Endothelial cell of umbilical vein (primary cell): ENCODE measurements around the gene KIF20B. TPM values are rescaled to one million over a fixed set of nuclear protein-coding genes. Genes with fewer than 3 reads are reported as not detected.

Experiments used
- BruUV-seq: library from RNA; stranded (reverse); fragments of 400-500 nt; replicated peaks from 2 replicates; lab custom pipeline; 2021; lab: Mats Ljungman, UMichigan
- CTCF ChIA-PET: fragments of 300-600, 350-600 bp; sonication (Branson Sonifier 250); formaldehyde crosslinking; loops from one replicate; lab custom pipeline; 2021; ENCODE audit warnings: antibody characterized with exemption, inconsistent platforms; lab: Charles Lee
- POLR2A ChIA-PET: fragments of 300-600, 350-600 bp; sonication (Branson Sonifier 250); formaldehyde crosslinking; loops from one replicate; lab custom pipeline; 2021; ENCODE audit warnings: antibody characterized with exemption, inconsistent platforms; lab: Charles Lee
- DNase-seq: peaks from one replicate; pipeline ENCODE4 v3.0.0-alpha.2; 2011; ENCODE audit warnings: low read depth, low spot score
- FAIRE-seq: peaks from 2 replicates; lab custom pipeline; 2011; peaks lifted over from hg19 to GRCh38; lab: Jason Lieb, UNC
- H2AFZ ChIP-seq: 2 replicates; pipeline ENCODE4 v1.6.0; 2012; ENCODE audit warnings: low read depth, low read length, control low read depth, inconsistent platforms
- H3K27ac ChIP-seq: 2 replicates; pipeline ENCODE4 v1.5.1; 2011; ENCODE audit warnings: low read depth, mild to moderate bottlenecking, control low read depth, low read length, moderate library complexity; ENCODE audit not compliant: insufficient read depth
- H3K27me3 ChIP-seq, 2 experiments: 2 replicates each; pipeline versions ENCODE4 v1.6.0 to v1.6.1; 2011; ENCODE audit warnings: low read length in 2 of 2, mixed read lengths in 1 of 2; ENCODE audit not compliant: control insufficient read depth in 2 of 2, insufficient read depth in 2 of 2
- H3K36me3 ChIP-seq, 2 experiments: 2 replicates in 1 of 2; 3 replicates in 1 of 2; pipeline ENCODE4 v1.5.1; 2011; ENCODE audit warnings: low read length in 2 of 2, mild to moderate bottlenecking in 1 of 2, moderate library complexity in 1 of 2; ENCODE audit not compliant: control insufficient read depth in 2 of 2, insufficient read depth in 2 of 2; ENCODE audit errors: extremely low read depth in 1 of 2
- H3K4me1 ChIP-seq: 3 replicates; pipeline ENCODE4 v1.5.1; 2011; ENCODE audit warnings: mild to moderate bottlenecking, low read length; ENCODE audit not compliant: control insufficient read depth, insufficient read depth; ENCODE audit errors: extremely low read depth
- H3K4me2 ChIP-seq: 2 replicates; pipeline ENCODE4 v1.6.1; 2011; ENCODE audit warnings: low read length, control low read depth, mixed read lengths; ENCODE audit not compliant: insufficient read depth
- H3K4me3 ChIP-seq, 3 experiments: fragments of 200-600 bp in 1 of 3; sonication (generic), shearing (Covaris generic) in 1 of 3; replicated peaks in 1 of 3; 2 replicates each; pipeline ENCODE4 v1.5.1; 2011 to 2016; ENCODE audit warnings: control low read depth in 3 of 3, low read length in 3 of 3, mild to moderate bottlenecking in 2 of 3, inconsistent platforms in 1 of 3, low read depth in 1 of 3, moderate library complexity in 1 of 3; ENCODE audit not compliant: insufficient read depth in 1 of 3
- H3K79me2 ChIP-seq: 2 replicates; pipeline ENCODE4 v1.6.0; 2012; ENCODE audit warnings: low read length, inconsistent platforms; ENCODE audit not compliant: control insufficient read depth, insufficient read depth
- H3K9ac ChIP-seq: replicated peaks from 2 replicates; pipeline ENCODE3; 2011; ENCODE audit warnings: low read length, control low read depth; ENCODE audit not compliant: insufficient read depth; ENCODE audit errors: extremely low read depth
- H3K9me1 ChIP-seq: replicated peaks from 3 replicates; pipeline ENCODE4 v1.6.0; 2011; ENCODE audit warnings: mild to moderate bottlenecking, low read length; ENCODE audit not compliant: control insufficient read depth, insufficient read depth; ENCODE audit errors: extremely low read depth
- H3K9me3 ChIP-seq: replicated peaks from 2 replicates; pipeline ENCODE4 v1.5.1; 2012; ENCODE audit warnings: low read length, inconsistent platforms; ENCODE audit not compliant: control insufficient read depth, insufficient read depth
- H4K20me1 ChIP-seq: replicated peaks from 2 replicates; pipeline ENCODE3; 2011; ENCODE audit warnings: mild to moderate bottlenecking, low read length; ENCODE audit not compliant: control insufficient read depth, insufficient read depth; ENCODE audit errors: extremely low read depth
- CTCF ChIP-seq, 2 donors: IDR thresholded peaks; 1 replicate in 1 of 2; 2 replicates in 1 of 2; pipeline ENCODE4 v1.5.1; 2011; ENCODE audit warnings: low read length in 2 of 2, mild to moderate bottlenecking in 2 of 2, moderate library complexity in 2 of 2, control low read depth in 1 of 2, inconsistent platforms in 1 of 2, low read depth in 1 of 2; ENCODE audit not compliant: insufficient read depth in 1 of 2; ENCODE audit errors: extremely low read depth in 1 of 2
- EZH2 ChIP-seq: IDR thresholded peaks from 2 replicates; pipeline ENCODE4 v1.6.1; 2012; ENCODE audit warnings: borderline replicate concordance, low read depth, mild to moderate bottlenecking, moderate library complexity, low read length, inconsistent platforms; ENCODE audit not compliant: severe bottlenecking
- GATA2 ChIP-seq: IDR thresholded peaks from 2 replicates; pipeline ENCODE4 v1.7.0; 2011; ENCODE audit warnings: low read depth, mild to moderate bottlenecking, moderate library complexity, mixed read lengths, low read length; ENCODE audit not compliant: insufficient read length, insufficient read depth
- JUN ChIP-seq: IDR thresholded peaks from 2 replicates; pipeline ENCODE4 v1.6.1; 2011; ENCODE audit warnings: borderline replicate concordance, low read depth; ENCODE audit not compliant: insufficient read length, insufficient read depth
- MAX ChIP-seq: IDR thresholded peaks from 2 replicates; pipeline ENCODE4 v1.6.1; 2011; ENCODE audit not compliant: insufficient read depth, insufficient read length
- MYC ChIP-seq: IDR thresholded peaks from one replicate; pipeline ENCODE4 v1.6.1; 2011; ENCODE audit warnings: mild to moderate bottlenecking, low read depth, low read length
- POLR2A ChIP-seq: IDR thresholded peaks from 2 replicates; pipeline ENCODE4 v1.6.1; 2012; ENCODE audit warnings: low read depth, mild to moderate bottlenecking, control low read depth, low read length
- POLR2AphosphoS5 ChIP-seq: IDR thresholded peaks from 2 replicates; pipeline ENCODE4 v1.6.1; 2012; ENCODE audit warnings: low read depth, mild to moderate bottlenecking, control low read depth, low read length, moderate library complexity; ENCODE audit not compliant: insufficient read depth
- dilution Hi-C: fragments of 300-500 bp; cut with MboI; formaldehyde crosslinking; loops from one replicate; pipeline ENCODE4 v1.15.0; 2019; ENCODE audit warnings: low sequenced_read_pairs; ENCODE audit not compliant: extremely low pct_ligation_motif_present
- intact Hi-C: fragments of 100-400 bp; cut with micrococcal nuclease; formaldehyde crosslinking; loops from one replicate; pipeline ENCODE4 v1.10.0; 2022
- polyA plus RNA-seq, 4 experiments: library from polyadenylated mRNA; depleted of rRNA in 3 of 4; stranded (reverse) in 3 of 4; unstranded in 1 of 4; fragments of >200 nt; gene quantifications; 2 replicates each; pipeline versions ENCODE4 v1.2.1 to v1.2.3, GENCODE V29; 2011 to 2012; ENCODE audit warnings: missing spikeins in 1 of 4
- total RNA-seq: library from RNA; stranded (reverse); gene quantifications from 2 replicates; pipeline ENCODE4 v1.2.3, GENCODE V29; 2021

KIF20B gene
- total and polyA plus RNA-seq, 2 donors (not counting 3 experiments of a cell fraction or from before 2014, with no cell fraction given), result 2.6 to 39.7 TPM

- no peak overlapping the region for H3K4me3 ChIP-seq
- BruUV-seq, result no TSS peak
- TF ChIP-seq JUN, result no peak
- no peak for TF ChIP-seq MAX
- no peak for TF ChIP-seq POLR2AphosphoS5
- no peak for TF ChIP-seq POLR2A
- no peak for TF ChIP-seq CTCF (IDR thresholded peaks at IDR 0.05; ENCODE audit: extremely low read depth in 1 of 2, insufficient read depth in 1 of 2, low read depth in 1 of 2, low read length in 2 of 2)
- no peak for TF ChIP-seq MYC
- TF ChIP-seq EZH2, result no peak
- TF ChIP-seq GATA2, result no peak
- no peaks in the 10 kb centered on the region for H3K4me1 ChIP-seq
- no peak overlapping the region for H2AFZ ChIP-seq
- H3K36me3 ChIP-seq, result no peaks in the 10 kb centered on the region
- no peaks in the 10 kb centered on the region for H3K9me3 ChIP-seq
- H3K4me2 ChIP-seq, result no peak overlapping the region
- intact Hi-C loops, result no loop called here
- POLR2A ChIA-PET, result no interaction called here
- no peaks in the 10 kb centered on the region for H3K79me2 ChIP-seq
- dilution Hi-C loops, result no loop called here
- CTCF ChIA-PET, result no interaction called here
- H4K20me1 ChIP-seq, result no peaks in the 10 kb centered on the region
- FAIRE-seq, result no peak
- no peak overlapping the region for H3K9ac ChIP-seq
- no peaks in the 10 kb centered on the region for H3K9me1 ChIP-seq
- no peak for DNase-seq
- H3K27ac ChIP-seq, result no peak overlapping the region
- H3K27me3 ChIP-seq, result peaks cover 5 to 6% of the 10 kb centered on the region in 2 experiments
These were observed 48.0 kb upstream of the KIF20B start for GRCh38 chr10:89653410-89653869.
